Islet precursor cell (in vitro differentiated cells): ENCODE results near the gene PSMC3.

Source experiments
- DNase-seq: peaks from one replicate; pipeline ENCODE4 v3.0.0-alpha.2; 2018

Gene PSMC3

DNA sequence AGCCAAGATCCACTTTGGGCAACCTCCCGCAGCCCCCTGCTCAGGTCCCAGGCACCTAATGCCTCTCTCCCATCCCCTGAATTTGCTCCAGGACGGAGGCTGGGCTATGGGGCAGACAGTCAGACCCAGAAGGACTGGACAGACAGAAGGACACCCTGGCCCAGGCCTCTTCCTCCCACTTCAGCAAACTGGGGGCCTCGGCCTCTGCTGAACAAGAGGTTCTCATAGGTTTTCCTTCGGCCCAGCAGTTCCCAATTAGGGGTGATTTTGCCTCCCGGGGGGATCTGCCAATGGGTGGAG lies 51.6 kb downstream of the PSMC3 start:
- DNase-seq, result no peak

- peak; percentile 89 for DNase-seq
Observed at GRCh38 chr11:47373876-47374719, 52.1 kb downstream of the PSMC3 start.

DNA sequence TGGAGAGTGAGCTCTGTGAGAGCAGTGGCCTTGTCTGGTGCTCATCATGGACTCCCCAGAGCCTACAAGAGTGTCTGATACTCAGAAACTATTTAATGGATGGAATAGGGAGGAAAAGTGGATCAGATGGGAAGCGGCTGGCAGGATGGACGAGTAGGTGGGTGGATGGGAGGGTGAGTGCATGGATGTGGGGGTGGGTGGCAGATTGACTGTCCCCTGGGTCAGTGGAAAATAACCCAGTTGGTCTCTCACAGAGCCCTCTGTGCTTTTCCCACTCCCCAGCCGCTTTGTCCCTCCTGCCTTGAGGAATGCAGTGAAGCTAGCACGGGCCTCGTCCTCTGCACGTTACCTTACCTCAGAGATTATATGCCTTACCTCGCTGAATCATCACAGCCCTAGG lies 53.8 kb downstream of the PSMC3 start:
- DNase-seq, result no peak

DNA sequence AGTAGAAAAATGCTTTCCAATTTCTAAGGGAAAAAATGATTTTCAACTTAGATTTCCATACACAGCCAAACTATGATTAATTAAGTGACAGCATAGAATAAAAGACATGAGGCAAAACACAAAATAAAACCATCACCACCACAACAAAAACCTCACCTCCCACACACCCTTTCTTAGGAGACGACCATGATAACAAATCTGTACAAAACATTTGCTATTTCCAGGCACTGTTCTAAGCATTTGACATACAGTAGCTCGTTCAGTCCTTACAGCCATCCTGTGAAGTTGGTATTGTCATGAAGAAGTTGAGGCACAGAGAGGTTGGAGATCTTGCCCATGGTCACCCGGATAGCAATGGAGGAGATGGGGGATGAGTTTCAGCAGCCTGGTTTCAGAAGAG lies 56.6 kb downstream of the PSMC3 start:
- no peak for DNase-seq
